ENCODE data around the gene WDR37. TPM values are rescaled to one million over a fixed set of nuclear protein-coding genes. Genes with fewer than 3 reads are reported as not detected.

WDR37 gene
- total RNA-seq, 1 donor from 2014 or later = 8.3 TPM

DNA sequence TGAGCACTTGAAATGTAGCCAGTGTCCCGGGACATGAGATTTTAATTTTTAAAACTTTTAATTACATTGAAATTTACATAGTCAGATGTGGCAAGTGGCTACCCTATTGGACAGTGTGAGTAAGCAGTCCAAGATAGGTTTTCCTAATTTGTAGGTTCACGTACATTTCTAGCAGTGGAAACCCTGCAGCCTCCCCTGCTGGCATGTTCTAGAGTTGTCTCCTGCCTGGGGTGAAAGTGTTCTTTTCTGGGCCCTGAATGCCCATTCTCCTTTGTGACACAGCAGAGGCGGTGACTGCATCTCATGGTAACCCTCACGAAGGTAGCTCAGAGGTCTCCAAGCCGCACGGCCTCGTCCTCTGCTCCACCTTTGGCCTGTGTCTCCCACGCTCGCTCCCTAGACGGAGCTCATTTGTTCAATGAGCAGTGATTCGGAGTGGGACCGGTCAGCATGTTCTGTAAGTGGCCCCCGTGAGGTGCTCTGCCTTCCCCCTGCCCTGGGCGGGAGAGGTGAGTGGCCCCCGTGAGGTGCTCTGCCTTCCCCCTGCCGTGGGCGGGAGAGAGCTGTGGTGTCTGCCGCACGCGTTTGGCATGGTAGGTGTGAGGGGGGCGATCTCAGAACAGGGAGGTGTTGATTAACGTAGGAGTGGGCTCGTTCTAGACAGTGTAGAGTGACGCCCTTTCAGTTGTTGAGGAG is 18.0 kb downstream of the WDR37 start:
- DNase-seq = no peak

DNA sequence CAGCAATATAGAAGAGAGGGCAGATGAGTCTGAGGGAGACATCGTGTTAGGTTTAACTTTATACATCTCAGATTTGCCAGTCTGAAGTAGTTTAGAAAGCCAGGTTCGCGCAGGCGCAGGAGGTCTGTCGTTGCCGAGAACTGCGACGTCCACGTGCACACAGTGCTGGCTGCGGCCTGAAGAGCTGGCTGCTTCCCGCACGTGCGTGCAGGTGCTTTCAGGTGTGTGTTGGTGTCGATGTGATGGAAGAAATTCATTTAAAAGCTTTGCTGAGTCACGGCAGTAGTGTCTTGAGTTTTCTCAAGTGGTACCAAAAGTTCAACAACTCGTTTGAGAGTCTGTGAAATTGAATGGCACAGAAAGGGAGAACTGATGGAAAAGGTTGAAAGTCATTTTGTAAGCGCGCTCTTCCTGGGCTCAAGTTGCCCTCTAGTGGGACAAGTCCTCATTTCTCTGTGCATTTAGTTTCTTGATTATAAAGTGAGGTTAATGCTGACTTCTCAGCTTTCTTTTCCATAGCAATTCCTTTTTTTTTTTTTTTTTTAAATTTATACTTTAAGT is 18.6 kb downstream of the WDR37 start:
- no peak for DNase-seq

DNA sequence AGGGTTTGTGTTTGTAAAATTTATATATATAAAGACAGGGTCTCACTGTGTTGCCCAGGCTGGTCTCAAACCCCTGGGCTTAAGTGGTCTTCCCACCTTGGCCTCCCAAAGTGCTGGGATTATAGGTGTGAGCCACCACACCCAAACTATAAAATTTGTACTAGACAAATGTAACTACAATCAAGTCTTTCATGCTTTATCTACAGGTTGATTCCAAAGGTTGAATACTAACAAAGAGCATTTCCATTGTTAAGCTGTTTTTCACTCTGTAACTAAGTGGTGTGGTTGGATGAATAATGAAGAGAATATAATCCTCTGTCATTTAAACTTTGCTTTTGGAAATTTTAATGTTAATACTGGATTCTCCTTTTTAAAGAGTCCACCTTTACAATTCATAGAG is 22.5 kb downstream of the WDR37 start:
- DNase-seq = no peak

DNA sequence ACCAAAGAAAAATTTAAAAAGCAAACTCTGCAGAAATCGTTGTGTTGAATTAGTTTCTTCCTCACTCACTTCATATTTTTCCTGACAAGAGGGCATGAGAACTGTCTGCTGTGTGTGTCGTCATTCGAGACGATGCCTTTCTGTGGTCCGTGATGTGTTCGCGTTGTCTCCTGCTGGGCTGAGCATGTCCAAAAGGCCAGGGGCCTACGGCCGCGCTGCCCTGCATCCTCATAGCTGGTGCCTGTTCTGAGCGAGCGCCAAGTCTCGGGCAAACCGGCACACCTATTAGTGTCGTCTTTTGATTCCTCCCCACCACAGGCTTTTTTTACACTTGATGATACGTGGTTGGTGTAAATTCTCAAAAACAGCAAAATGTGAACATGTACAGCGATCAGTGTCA is 27.4 kb downstream of the WDR37 start:
- no peak for DNase-seq

DNA sequence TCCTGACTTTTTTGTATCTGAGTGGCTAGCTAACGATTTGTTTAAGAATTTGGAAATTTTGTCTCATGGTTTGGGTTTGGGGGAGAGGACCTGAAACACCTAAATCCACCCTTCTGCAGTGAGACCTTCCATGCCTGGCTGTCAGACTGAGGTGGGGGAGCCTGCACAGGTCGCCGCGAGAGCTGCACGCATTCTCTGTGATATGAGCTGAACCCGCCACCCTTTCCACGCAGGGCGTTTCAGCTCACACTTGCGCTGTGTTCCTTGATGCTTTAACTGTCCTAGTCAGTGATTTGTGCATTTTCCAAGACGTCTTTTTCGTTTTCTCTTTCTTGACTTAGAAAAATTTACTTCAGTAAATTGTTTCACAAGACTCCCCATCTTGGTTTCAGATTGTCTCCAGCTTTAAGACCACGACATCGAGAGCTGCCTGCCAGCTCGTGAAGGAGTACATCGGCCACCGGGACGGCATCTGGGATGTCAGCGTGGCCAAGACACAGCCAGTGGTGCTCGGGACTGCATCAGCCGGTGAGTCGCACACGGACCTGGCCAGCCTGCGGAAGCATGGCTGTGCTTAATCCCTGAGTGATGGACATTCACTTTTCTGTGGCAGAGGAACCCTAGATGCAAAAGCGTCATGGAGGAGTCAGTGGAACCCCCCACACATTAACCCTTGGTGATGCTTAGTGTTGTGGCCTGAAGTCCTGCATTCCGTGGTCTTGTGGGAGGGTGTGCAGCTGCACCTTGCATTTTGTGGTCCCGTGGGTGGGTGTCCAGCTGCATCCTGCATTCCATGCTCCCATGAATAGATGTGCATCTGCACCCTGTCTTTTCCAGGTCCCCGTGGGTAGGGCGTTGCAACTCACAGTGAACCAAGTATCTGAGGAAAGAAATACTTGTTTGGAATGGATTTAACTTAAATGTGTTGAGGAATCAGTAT is 28.1 kb downstream of the WDR37 start:
- no peak for DNase-seq

DNA sequence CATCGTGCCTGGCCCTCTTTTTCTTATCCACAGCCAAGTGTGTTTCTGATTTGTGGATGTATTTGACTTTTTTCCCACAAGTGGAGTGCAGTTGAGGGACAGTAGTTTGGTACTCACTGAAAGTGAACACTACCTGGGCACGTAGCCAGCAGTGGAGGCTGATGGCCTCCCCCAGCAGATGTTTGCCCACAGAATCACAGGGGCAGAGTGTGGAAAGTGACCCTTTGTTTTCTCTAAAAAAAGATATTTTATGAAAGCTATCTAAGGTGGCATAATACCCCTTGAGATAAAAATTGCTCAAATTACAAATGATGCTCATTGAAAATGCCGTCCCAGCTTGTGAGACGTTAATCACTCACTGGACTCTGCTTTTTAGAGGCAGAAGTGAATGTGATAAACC is 29.1 kb downstream of the WDR37 start:
- DNase-seq = no peak

DNA sequence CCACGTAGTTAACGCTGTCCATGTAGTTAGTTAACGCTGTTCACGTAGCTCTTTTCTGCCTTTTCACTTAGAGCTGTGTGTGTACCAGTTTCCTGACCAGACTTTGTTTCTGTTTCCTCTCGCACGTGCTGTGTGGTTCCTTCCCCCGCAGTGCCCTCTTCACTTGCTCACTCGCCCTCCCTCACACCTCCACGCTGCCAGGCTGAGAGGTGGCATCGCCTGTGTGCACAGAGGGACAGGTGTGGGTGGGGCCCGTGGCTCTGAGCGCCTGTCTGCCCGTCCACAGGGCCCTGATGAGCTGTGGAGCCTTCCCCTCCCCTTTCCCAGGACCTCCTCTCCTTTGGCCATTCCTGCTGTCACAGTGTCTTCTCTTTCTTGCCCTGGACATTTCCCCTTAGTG is 30.6 kb downstream of the WDR37 start:
- no peak for DNase-seq

DNA sequence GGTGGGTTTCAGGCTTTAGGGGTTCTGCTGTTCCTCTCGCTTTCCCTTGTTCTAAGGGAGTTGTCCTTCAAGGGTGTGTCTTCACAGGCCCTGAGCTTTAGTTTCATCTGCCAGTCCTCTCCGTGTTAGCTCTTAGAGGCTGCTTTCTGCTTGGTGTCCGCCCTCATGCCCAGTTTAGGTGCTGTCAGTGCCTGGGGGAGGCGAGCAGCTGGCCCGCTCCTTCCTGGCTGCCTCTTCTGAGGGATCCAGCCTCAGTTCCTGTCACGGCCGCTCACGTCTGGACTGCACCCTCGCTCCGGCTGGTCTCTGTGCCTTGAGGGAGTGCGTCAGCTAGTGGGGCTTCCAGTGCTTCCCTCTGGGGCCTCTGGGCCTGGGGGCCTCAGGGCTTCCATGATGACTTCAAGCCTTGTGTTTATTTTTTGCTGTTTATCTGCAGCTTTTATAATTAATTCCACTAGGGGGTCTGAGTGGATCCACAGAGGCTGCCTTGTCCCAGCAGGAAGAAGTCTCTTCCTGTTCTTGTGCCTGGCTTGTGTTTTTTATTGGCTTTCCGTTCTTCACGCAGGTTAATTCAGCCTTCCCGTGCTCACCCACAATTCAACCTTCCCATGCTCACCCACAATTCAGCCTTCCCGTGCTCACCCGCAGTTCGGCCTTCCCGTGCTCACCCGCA is 33.0 kb downstream of the WDR37 start:
- no peak for DNase-seq

DNA sequence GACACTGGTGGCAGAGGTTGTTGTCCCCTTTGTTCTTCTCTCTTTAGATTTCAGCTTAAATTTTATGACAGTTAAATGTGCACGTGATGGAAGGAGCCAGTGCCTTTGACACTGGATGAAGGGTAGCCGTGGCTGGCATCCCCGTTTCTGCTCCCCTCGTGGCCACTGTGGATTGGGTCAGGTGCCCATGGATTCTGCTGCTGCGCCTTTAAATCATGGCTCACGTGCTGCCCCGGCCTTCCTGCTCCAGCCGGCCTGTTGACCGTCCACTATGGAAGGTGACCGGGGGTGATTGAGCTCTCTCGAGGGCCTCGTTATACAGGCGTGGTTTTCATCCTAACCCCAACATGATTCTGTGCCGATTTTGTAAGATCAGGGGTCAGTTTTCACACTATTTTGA is 34.5 kb downstream of the WDR37 start:
- no peak for DNase-seq

DNA sequence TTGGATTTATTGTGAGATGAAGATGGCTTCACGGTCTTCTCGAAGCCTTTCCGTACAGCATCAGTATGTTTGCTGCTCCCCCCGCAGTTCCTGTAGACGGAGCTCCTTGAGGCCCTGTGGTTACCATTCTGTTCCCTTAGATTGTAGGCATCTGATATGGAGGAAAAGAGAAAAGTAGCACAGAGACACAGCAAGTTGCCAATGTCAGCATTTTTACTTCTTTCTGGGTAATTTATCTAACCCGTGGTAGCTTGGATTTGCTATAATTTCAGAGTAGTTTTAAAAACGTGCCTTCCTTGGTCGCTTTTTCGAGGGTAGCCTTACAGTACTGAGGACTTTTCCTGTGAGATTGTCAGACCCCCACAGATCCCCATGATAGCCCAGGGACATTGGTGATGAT is 37.5 kb downstream of the WDR37 start:
- no peak for DNase-seq

DNA sequence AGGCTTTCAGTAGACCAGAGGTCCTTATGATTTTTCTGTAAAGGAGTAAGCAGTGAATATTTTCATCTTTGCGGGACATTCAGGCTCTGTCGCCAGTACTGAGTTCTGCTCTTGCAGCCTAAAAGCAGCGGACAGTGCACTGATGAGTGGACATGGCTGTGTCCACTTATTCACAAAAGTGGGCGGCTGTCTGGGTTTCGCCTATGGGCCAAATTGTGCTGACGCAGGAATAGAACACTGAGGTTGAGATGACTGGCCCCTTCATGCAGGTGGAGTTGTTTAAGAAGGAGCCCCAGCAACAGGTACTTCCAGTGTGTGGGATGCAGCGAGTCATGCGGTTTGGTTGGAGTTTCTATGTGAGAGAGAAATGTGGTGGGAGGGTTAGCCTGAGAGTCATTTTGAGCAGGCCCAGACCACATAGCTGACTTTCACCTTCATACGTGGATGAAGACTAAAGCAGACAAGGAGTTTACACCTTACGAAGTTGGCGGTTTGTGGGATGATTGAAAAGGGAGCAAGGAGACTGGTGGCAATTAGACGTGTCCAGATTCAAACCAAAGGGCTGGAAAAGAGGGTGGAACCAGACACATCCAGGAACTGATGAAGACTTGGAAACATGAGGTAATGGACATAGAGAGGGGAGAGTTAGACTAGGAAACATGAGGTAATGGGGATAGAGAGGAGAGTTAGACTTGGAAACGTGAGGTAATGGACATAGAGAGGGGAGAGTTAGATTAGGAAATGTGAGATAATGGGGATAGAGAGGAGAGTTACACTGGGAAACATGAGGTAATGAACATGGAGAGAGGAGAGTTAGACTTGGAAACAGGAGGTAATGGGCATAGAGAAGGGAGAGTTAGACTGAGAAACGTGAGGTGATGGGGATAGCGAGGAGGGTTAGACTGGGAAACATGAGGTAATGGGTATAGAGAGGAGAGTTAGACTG is 38.2 kb downstream of the WDR37 start:
- DNase-seq = no peak

DNA sequence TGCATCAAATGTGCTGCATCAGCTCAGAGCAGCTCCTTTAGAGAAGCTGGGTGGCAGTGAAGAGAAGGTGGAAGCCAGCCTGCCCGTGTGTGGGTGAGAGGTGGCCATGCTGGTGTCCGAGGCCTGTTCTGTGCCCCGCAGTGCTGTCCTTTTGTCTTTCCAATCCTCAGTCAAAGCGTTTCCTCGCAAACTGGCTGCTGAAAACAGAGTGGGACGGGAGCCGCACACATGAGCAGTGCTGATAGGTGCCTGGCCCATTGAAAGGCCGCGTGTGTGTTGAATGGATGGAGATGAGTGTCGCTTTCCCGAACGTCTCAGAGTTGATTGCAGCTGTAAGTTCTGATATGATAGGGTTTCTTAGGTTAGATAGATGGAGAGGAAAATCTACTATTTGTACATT is 39.3 kb downstream of the WDR37 start:
- no peak for DNase-seq

DNA sequence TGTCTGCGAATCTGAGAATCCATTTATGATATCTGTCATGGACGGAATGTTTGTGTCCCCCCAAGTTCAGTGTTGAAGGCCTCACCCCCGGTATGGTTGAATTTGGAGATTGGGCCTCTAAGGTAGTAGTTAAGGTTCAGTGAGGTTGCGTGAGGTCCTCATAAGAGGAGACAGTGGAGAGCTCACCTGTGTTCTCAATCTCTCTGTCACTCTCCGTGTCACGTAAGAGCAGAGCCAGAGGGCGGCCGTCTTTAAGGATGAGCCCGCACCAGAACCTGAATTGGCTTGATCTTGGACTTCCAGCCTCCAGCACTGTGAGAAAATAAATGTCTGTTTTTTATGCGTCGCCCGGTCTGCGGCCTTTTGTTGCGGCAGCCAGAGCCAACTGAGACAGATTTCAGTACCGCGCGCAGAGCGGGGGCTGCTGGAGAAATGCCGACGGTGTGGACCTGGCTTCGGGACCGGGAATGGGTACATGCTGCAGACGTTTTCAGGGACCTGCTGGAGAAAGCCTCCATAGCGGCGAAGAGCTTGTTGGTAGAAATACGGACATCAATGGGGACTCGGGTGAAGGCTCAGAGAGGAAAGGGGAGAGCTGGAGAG is 40.2 kb downstream of the WDR37 start:
- no peak for DNase-seq

DNA sequence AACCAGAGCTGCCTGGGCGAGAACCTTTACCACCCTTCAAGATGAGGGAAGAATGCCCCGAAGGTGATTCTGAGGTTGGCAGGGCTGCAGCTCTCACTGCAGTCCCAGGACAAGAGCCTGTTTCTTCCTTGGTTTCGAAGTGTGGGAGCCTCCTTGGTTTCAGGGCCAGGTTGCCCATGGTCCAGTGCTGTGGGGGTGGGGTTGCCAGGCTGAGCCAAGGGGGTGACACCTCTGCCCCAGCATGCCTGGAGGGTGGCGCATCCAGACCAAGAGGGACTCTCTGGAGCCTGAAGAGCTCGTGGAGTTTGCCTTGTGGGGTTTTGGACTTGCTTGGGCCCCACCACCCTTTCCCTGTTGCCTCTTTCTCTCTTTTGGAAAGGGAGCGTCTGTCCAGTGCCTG is 41.3 kb downstream of the WDR37 start:
- DNase-seq = no peak

DNA sequence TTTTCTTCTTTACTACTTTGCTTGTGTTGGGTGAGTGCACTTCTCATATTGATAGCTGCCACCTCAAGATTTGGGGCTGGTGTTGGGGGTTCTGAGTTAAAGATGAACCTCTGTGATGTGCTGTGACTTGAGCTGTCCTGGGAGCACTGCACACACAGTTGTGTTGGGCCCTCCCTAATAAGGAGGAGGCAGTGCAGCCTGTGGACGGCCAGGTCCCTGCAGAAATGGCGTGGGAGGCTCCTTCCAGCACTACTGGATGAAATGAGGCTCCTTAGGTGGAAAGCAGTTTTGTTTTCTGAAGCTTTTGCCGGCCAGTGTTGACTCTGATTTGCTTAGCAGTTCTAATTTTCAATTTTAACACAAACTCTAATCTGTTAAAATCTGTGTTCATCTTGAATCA is 44.0 kb downstream of the WDR37 start:
- DNase-seq = no peak

DNA sequence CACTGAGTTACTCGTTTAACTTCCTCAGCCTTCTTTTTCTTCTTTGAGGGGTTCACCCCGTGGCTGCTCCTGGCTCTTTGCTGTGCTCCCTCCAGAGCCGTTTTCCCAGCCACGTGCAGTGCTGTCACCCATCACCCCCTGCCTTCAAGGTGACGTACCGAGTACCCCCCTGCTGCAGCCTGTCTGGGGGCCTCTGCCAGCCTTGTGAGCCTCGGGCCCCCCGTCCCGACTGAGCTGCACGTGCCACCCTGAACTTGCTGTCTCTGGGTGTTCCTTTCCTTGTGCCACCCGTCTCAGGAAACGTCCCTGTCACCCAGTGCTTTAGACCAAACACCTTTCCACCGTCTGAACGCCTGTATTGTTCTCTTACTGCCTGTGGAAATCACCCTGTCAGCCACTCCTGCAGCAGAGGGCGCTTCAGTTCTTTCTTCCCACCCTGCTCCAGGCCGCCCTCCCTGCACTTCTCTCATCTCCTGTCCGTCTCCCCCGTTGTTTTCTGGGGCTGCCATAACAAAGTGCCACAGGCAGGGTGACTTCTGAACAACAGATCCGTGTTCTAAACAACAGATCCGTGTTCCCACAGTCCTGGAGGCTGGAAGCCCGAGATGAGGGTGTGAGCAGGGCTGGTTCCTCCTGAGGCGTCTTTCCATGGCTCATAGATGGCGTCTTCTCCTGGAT is 44.6 kb downstream of the WDR37 start:
- no peak for DNase-seq

DNA sequence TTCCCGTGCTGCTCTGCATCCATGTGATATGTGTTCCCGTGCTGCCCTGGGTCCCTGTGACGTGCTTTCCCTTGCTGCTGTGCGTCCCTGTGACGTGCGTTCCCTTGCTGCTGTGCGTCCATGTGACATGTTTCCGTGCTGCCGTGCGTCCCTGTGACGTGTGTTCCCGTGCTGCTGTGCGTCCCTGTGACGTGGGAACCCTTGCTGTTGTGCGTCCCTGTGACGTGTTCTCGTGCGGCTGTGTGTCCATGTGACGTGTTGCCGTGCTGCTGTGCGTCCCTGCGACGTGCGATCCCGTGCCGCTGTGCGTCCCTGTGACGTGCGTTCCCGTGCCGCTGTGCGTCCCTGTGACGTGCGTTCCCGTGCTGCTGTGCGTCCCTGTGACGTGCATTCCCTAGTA is 45.8 kb downstream of the WDR37 start:
- DNase-seq = no peak

DNA sequence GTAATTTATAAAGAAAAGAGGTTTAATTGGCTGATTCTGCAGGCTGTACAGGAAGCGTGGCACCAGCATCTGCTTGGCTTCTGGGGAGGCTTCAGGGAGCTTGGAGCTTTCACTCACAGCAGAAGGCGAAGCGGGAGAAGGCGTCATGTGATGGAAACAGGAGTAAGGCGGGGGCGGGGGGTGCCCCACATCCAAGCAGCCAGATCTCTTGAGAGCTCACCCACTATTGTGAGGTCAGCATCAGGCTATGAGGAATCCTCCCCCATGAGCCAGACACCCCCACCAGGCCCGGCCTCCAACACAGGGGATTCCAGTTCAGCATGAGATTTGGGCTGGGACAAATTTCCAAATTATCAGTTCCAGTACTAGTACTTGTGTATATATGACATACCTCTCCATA is 46.2 kb downstream of the WDR37 start:
- DNase-seq = no peak

DNA sequence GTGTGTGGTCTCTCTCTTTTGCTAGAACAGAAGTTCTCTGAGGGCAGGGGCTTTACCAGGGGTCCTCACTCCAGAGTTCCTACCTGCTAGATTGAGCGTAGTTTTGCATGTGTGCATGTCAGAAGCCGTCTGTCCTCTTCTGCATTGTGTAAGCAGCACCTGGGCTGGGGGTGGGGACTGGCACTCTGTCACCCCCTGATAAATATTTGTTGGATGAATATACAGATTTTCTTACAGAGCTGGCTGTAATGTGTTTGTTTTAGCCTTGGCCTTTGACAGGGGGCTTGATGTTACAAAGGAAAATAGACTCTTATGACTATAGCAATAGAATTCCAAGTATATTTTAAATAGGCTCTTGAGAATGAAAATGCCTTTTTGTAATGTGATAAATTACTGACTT is 46.6 kb downstream of the WDR37 start:
- no peak for DNase-seq

DNA sequence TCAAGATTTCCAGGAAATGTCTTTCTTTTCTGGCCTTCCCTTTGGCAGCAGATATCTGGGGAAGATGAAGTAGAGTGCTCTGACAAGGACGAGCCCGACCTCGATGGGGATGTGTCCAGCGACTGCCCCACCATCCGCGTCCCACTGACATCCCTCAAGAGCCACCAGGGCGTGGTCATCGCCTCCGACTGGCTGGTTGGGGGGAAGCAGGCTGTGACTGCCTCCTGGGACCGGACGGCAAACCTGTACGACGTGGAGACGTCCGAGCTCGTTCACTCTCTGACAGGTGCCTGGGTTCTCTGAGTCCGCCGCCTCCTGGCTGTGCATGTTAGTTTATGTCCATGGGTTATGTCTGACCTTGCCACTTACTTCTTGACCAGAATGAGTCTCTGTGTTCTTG is 47.4 kb downstream of the WDR37 start:
- DNase-seq = no peak

DNA sequence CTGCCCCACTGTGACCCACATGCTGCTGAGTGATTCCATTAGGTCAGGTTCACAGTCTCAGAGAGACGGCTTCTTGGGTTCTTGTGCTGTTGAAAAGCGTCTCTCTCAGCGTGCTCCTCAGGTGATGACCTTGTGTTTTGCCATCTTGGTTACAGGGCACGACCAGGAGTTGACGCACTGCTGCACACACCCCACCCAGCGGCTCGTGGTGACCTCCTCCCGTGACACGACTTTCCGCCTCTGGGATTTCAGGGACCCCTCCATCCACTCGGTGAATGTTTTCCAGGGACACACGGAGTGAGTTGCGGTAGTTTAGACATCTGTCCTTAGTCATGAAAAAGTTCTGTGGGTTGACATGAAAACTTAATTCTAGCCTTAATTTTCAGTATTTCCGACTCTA is 48.8 kb downstream of the WDR37 start:
- DNase-seq = no peak
